NCI-H2081 (cell line): ENCODE data around the gene ITPR1.

ENCODE experiments used
- DNase-seq, 2 experiments: peaks; one replicate each; lab custom pipeline; 2025; lab: John Stamatoyannopoulos, UW

ITPR1 gene

GRCh38 chr3:4813909-4814304 lies 320.8 kb downstream of the ITPR1 start:
- DNase-seq, result no peak

- no peak for DNase-seq
Observed at GRCh38 chr3:4814305-4814903, 321.3 kb downstream of the ITPR1 start.

- DNase-seq, result no peak
Observed at GRCh38 chr3:4814904-4815574, 321.9 kb downstream of the ITPR1 start.

- DNase-seq, result no peak
Observed at GRCh38 chr3:4816306-4816705, 323.2 kb downstream of the ITPR1 start.

- no peak for DNase-seq
Observed at GRCh38 chr3:4816718-4817117, 323.6 kb downstream of the ITPR1 start.

- DNase-seq, result no peak
Observed at GRCh38 chr3:4817128-4817527, 324.0 kb downstream of the ITPR1 start.

- no peak for DNase-seq
Observed at GRCh38 chr3:4818164-4818563, 325.0 kb downstream of the ITPR1 start.

- no peak for DNase-seq
Observed at GRCh38 chr3:4818986-4819693, 326.0 kb downstream of the ITPR1 start.

- no peak for DNase-seq
Observed at GRCh38 chr3:4819746-4820145, 326.6 kb downstream of the ITPR1 start.

- no peak for DNase-seq
Observed at GRCh38 chr3:4820296-4821121, 327.4 kb downstream of the ITPR1 start.

- no peak for DNase-seq
Observed at GRCh38 chr3:4821338-4821737, 328.2 kb downstream of the ITPR1 start.

- DNase-seq, result no peak
Observed at GRCh38 chr3:4821975-4822374, 328.8 kb downstream of the ITPR1 start.

- DNase-seq, result no peak
Observed at GRCh38 chr3:4822568-4822967, 329.4 kb downstream of the ITPR1 start.

GRCh38 chr3:4823385-4823784 lies 330.2 kb downstream of the ITPR1 start:
- DNase-seq, result no peak

- DNase-seq, result no peak
Observed at GRCh38 chr3:4823986-4824925, 331.1 kb downstream of the ITPR1 start.

GRCh38 chr3:4824926-4825325 lies 331.8 kb downstream of the ITPR1 start:
- no peak for DNase-seq

GRCh38 chr3:4825436-4826236 lies 332.5 kb downstream of the ITPR1 start:
- no peak for DNase-seq

- no peak for DNase-seq
Observed at GRCh38 chr3:4826237-4827100, 333.3 kb downstream of the ITPR1 start.

GRCh38 chr3:4827767-4828166 lies 334.6 kb downstream of the ITPR1 start:
- DNase-seq, result no peak
